ENCODE results near the gene COQ8A.

The COQ8A gene

GRCh38 chr1:226974544-226975258 is 34.6 kb downstream of the COQ8A start:
- DNase-seq: no peak

- DNase-seq: no peak
Observed at GRCh38 chr1:226975259-226976250, 35.5 kb downstream of the COQ8A start.

- no peak for DNase-seq
Observed at GRCh38 chr1:226976276-226976977, 36.3 kb downstream of the COQ8A start.

- DNase-seq: no peak
Observed at GRCh38 chr1:226976978-226977642, 37.0 kb downstream of the COQ8A start.

DNA sequence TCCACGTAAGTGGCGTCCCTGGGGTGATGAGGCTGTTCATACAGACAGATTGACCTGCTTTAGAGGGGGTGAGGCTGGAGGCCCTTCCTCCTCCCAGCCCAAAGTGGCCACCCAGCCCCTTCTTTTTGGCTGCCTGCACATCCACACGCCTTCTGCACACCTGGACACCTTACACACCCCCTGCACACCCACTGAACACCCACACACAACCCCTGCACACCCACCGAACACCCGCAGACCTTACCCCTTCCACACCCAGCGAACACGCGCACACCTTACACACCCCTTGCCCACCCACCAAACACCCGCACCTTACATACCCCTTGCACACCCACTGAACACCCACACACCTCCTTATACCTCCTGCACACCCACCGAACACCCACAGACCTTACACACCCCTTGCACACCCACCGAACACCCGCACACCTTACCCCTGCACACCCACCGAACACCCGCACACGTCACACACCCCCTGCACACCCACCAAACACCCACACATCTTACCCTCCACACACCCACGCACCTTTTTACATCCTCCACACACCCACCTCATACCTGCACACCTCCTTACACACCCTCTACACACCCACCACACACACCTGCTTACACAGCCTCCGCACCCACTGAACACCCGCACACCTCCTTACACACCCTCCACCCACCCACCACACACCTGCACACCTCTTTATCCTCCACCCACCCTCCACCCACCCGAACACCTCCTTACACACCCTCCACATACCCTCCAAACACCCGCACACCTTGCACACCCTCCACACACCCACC is 37.7 kb downstream of the COQ8A start:
- DNase-seq: no peak

- no peak for DNase-seq
Observed at GRCh38 chr1:226978432-226979114, 38.5 kb downstream of the COQ8A start.

GRCh38 chr1:226979115-226979516 is 39.0 kb downstream of the COQ8A start:
- DNase-seq: no peak

- no peak for DNase-seq
Observed at GRCh38 chr1:226979517-226980121, 39.5 kb downstream of the COQ8A start.

- DNase-seq: no peak
Observed at GRCh38 chr1:226980122-226980560, 40.0 kb downstream of the COQ8A start.

DNA sequence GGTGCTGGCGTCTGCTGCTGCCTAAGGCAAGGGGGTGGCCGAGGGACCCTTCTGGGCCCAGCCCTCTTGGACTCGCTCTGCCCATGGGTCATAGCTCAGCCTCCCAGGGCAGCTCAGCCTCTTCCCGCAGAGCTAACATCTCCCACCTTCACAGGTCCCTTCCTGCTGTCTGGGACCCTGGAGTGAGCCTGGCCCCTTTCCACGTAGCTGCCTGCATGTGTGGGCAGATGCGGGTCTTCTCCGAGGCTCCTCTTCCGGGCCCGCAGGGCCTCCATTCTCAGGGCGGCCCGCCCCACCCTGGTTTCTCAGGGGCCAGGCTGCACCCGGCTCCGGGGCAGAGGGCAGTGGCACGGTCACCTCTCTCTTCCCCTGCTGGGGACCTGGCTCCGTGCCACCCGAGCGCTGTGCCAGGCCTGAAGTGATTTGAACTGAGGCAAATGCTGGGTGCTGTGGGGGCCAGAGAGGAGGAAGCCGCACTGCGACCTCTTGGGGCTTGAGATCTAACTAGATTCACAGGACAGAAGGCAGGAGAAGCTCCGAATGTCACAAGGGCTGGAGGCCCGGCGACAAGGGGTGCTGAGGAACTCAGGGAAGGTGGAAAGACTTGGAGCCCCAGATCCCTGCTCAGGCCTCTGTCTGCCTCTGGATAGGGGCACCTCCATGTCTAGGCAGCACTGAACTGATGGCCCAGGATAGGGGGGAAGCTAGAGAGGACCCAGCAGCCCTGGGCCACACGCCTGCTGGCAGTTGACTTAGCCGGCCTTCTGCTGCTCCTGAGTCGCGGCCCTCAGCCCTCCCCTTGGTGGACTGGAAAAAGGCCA is 40.7 kb downstream of the COQ8A start:
- DNase-seq: no peak

GRCh38 chr1:226981386-226981817 is 41.3 kb downstream of the COQ8A start:
- no peak for DNase-seq

- no peak for DNase-seq
Observed at GRCh38 chr1:226981838-226982237, 41.7 kb downstream of the COQ8A start.

DNA sequence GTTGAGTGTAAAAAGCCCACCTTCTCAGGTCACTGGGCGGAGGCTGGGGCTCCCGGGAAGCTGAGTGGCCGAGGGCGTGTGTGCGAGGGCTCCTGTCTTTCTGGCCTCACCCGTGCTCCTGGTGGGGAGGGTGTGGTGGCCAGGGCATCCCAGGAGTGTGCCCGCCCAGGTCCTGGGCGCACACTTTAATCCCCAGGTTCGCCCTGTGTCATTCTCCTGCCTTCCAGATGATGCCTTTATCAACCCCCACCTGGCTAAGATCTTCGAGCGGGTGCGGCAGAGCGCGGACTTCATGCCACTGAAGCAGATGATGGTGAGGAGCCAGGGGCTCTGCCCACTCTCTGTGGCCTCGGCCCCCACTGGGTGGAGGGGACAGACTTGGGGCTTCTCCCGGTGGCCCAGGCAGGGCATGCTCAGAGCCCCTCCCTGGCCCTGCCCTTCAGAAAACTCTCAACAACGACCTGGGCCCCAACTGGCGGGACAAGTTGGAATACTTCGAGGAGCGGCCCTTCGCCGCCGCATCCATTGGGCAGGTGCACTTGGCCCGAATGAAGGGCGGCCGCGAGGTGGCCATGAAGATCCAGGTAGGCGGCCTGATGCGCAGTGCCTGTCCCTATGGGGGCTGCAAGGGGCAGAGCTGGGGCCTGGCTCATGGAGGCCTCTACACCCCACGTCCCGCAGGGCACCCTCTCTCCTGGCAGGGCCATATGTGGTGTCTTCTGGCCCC is 42.5 kb downstream of the COQ8A start:
- no peak for DNase-seq

DNA sequence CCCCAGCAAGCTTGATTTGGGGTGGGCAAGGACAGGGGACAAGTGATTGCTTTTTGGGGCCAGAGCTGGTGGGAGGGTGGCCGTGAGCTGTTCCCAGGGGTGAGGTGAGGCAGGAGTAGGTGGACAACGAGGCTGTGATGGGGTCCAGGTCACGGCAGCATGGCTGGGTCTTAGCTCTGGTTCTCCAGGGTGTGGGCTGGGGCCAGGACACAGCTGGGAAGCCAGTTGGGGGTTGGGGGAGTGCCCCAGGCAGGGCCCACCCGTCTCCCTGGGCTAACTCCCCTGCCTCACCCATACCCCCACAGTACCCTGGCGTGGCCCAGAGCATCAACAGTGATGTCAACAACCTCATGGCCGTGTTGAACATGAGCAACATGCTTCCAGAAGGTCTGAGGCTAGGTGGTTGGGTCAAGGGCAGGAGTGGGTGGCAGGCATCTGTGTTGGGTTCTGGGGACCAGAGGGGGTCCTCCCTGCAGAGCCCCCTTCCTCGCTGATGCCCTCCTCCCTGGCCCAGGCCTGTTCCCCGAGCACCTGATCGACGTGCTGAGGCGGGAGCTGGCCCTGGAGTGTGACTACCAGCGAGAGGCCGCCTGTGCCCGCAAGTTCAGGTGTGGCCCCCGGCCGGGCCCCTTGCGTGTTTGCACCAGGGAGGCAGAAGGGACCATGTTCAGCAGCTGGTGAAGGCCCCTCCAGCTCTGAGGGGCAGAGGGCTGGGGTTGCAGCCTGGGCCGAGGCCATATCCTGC is 43.3 kb downstream of the COQ8A start:
- no peak for DNase-seq

GRCh38 chr1:226983992-226984364 is 43.9 kb downstream of the COQ8A start:
- DNase-seq: no peak

GRCh38 chr1:226984521-226985238 is 44.6 kb downstream of the COQ8A start:
- no peak for DNase-seq

DNA sequence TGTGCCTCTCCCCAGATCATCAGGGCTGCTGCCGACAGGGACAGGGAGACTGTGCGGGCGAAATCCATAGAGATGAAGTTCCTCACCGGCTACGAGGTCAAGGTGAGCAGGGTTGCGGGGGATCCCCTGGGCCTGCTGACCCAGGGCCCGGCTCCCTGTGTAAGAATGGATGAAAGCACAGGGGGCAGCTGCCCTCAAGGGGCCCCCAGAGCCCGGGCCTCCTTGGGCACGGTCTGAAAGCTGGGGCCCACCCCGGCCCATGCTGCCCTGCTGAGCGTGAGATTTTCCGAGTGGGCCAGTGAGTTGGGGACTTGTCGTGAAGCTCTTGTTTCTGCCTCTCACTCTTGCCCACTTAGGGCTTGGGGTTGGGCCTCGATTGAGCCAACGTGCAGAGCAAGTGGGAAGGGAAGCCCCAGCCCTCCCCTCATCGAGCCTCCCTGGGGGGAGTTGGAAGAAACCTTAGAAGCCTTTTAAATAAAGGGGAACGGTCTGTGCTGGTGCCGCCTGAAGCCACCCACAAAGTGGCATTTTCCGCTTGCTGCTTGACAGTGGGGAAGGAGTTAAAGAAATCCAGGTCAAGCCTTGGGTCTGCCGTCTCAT is 45.2 kb downstream of the COQ8A start:
- no peak for DNase-seq

Data from NCI-H510A (cell line).